Upper lobe of left lung (tissue), 6 donors: ENCODE data around the gene SERPINA6. TPM values are rescaled to one million over a fixed set of nuclear protein-coding genes. Genes with fewer than 3 reads are reported as not detected.
"Not testable (repeated sequence)": the region's sequence is repeated elsewhere in the genome, so short reads cannot be mapped to it uniquely, and the experiment has no call there.

ENCODE experiments used
- ATAC-seq, 2 donors: fragments of 200-7000 bp; cut with Tn5 transposase; one replicate each; pipeline ENCODE4 v1.9.1; 2022; ENCODE audit warnings: mild to moderate bottlenecking in 2 of 2, moderate library complexity in 2 of 2; ENCODE audit not compliant: low FRiP score in 2 of 2
- DNase-seq, 2 donors: peaks; one replicate each; pipeline ENCODE4 v3.0.0-alpha.2; 2019 to 2020
- H3K27ac ChIP-seq, 4 donors: fragments of 200-600 bp; sonication (generic); one replicate each; pipeline ENCODE4 v1.5.1; 2016 to 2019
- H3K27me3 ChIP-seq, 4 donors: fragments of 200-600 bp; sonication (generic); one replicate each; pipeline ENCODE4 v1.5.1; 2017 to 2019
- H3K36me3 ChIP-seq, 4 donors: fragments of 200-600 bp; sonication (generic); one replicate each; pipeline ENCODE4 v1.5.1; 2016 to 2019
- H3K4me1 ChIP-seq, 4 donors: fragments of 200-600 bp; sonication (generic); one replicate each; pipeline ENCODE4 v1.5.1; 2018 to 2019
- H3K4me3 ChIP-seq, 4 donors: fragments of 200-600 bp; sonication (generic); one replicate each; pipeline ENCODE4 v1.5.1; 2017 to 2019; ENCODE audit warnings: mild to moderate bottlenecking in 2 of 4, moderate library complexity in 1 of 4
- H3K9me3 ChIP-seq, 4 donors: fragments of 200-600 bp; sonication (generic); one replicate each; pipeline ENCODE4 v1.5.1; 2018 to 2019
- CTCF ChIP-seq, 6 experiments: fragments of 450-650 bp in 4 of 6; fragments of 200-600 bp in 2 of 6; sonication (generic) in 2 of 6; IDR thresholded peaks; one replicate each; pipeline ENCODE4 v1.5.1; 2016 to 2019; ENCODE audit warnings: antibody characterized with exemption in 6 of 6
- EP300 ChIP-seq, 4 donors: sonication (generic); formaldehyde crosslinking; IDR thresholded peaks; one replicate each; pipeline ENCODE4 v1.5.1; 2017; ENCODE audit warnings: antibody characterized with exemption in 4 of 4, control low read depth in 2 of 4
- POLR2A ChIP-seq, 4 donors: fragments of 450-650 bp; IDR thresholded peaks; one replicate each; pipeline ENCODE4 v1.5.1; 2016 to 2017; ENCODE audit warnings: antibody characterized with exemption in 4 of 4, mild to moderate bottlenecking in 2 of 4
- POLR2AphosphoS5 ChIP-seq, 2 donors: sonication (generic); formaldehyde crosslinking; IDR thresholded peaks; one replicate each; pipeline ENCODE4 v1.5.1; 2017; ENCODE audit warnings: antibody characterized with exemption in 2 of 2
- WGBS, 2 donors: methylation state at CpG; one replicate each; pipeline ENCODE4 v1.1.5; 2017 to 2018; 5-methylcytosine and 5-hydroxymethylcytosine counted together
- total RNA-seq, 6 donors: library from RNA; depleted of rRNA in 4 of 6; stranded (reverse); fragments of >200 nt in 4 of 6; gene quantifications; one replicate each; pipeline versions ENCODE4 v1.1.0 to v1.2.1, GENCODE V29; 2016 to 2021
- donor health status: DM: no; HTN: no; CAD: no; lungs with moderate emphysema.
- donor health status: DM: no; HTN: yes; CAD: no; lungs with severe emphysema.

The SERPINA6 gene
- total RNA-seq, 6 donors from 2014 or later = 0.46 to 0.51 (median 0.49) TPM; not detected in 3

GRCh38 chr14:94269156-94269555 lies 54.0 kb downstream of the SERPINA6 start:
- TF ChIP-seq POLR2A (IDR thresholded peaks at IDR 0.05) (no peak), POLR2AphosphoS5 (IDR thresholded peaks at IDR 0.05) (no peak)
- no peak for DNase-seq
- Histone ChIP-seq H3K9me3 (no peaks in the 10 kb centered on the region), H3K4me1 (no peaks in the 10 kb centered on the region), H3K27ac (no peak overlapping the region), H3K36me3 (no peaks in the 10 kb centered on the region), H3K27me3 (no peaks in the 10 kb centered on the region), H3K4me3 (no peak overlapping the region)
- ATAC-seq = no peak
- WGBS, 2 donors = 78 to 80% methylated on average over 10 of the region's 10 CpGs

- not testable (repeated sequence) for ATAC-seq, H3K4me1 ChIP-seq, DNase-seq, H3K27me3 ChIP-seq, H3K9me3 ChIP-seq, H3K36me3 ChIP-seq, H3K4me3 ChIP-seq, H3K27ac ChIP-seq
- 80 to 94% methylated on average over 7 of the region's 7 CpGs for WGBS, 2 donors
These were observed 54.6 kb downstream of the SERPINA6 start for GRCh38 chr14:94268582-94268981.

- no peaks in the 10 kb centered on the region for H3K4me1 ChIP-seq
- ATAC-seq = no peak
- DNase-seq = no peak
- WGBS, 2 donors = 96 to 100% methylated on average over 1 of the region's 1 CpG
- TF ChIP-seq CTCF (IDR thresholded peaks at IDR 0.05) (no peak), POLR2A (IDR thresholded peaks at IDR 0.05) (no peak), EP300 (IDR thresholded peaks at IDR 0.05) (no peak), POLR2AphosphoS5 (IDR thresholded peaks at IDR 0.05) (no peak)
- H3K4me3 ChIP-seq = no peak overlapping the region
- H3K9me3 ChIP-seq = peaks cover 0 to 8% (median 3%) of the 10 kb centered on the region in 4 donors
- H3K36me3 ChIP-seq = no peaks in the 10 kb centered on the region
- H3K27ac ChIP-seq = no peak overlapping the region
- H3K27me3 ChIP-seq = no peaks in the 10 kb centered on the region
These were observed 55.8 kb downstream of the SERPINA6 start for GRCh38 chr14:94267352-94267751.

- H3K27me3 ChIP-seq, H3K27ac ChIP-seq, H3K9me3 ChIP-seq, H3K4me3 ChIP-seq, H3K4me1 ChIP-seq, H3K36me3 ChIP-seq, DNase-seq, ATAC-seq: not testable (repeated sequence)
- 58 to 90% methylated on average over 3 of the region's 3 CpGs for WGBS, 2 donors
These were observed 58.9 kb downstream of the SERPINA6 start for GRCh38 chr14:94264195-94264594.

Other genes starting within 250 kb of the SERPINA6 start
- 100 to 1,000 TPM; 124 to 189 (median 154) TPM for gene DDX24, start 242.1 kb downstream of the SERPINA6 start, total RNA-seq
- gene IFI27L1, start 242.0 kb downstream of the SERPINA6 start, total RNA-seq = 10 to 100 TPM in 4 of 6 donors, 1 to 10 TPM in 2; 8.0 to 19.8 (median 15.2) TPM
- 100 to 1,000 TPM; 210 to 729 (median 328) TPM for gene IFI27, start 212.6 kb downstream of the SERPINA6 start, total RNA-seq
- gene IFI27L2, start 193.7 kb downstream of the SERPINA6 start, total RNA-seq = 100 to 1,000 TPM in 2 of 6 donors, 10 to 100 TPM in 4; 45.2 to 118 (median 70.8) TPM
- gene PPP4R4, start 149.0 kb downstream of the SERPINA6 start, total RNA-seq = 10 to 100 TPM in 2 of 6 donors, 1 to 10 TPM in 4; 3.0 to 18.4 (median 6.3) TPM
- under 1 TPM in 1 of 6 donors, not detected in 5; 0.10 TPM for gene SERPINA10, start 30.1 kb downstream of the SERPINA6 start, total RNA-seq
- not detected for gene SERPINA2, start 43.4 kb upstream of the SERPINA6 start, total RNA-seq
- 1,000 to 10,000 TPM in 1 of 6 donors, 100 to 1,000 TPM in 5; 205 to 1,050 (median 637) TPM for gene SERPINA1, start 65.3 kb upstream of the SERPINA6 start, total RNA-seq
- not detected for gene SERPINA11, start 129.5 kb upstream of the SERPINA6 start, total RNA-seq
- gene SERPINA9, start 152.9 kb upstream of the SERPINA6 start, total RNA-seq = under 1 TPM in 1 of 6 donors, not detected in 5; 0.14 TPM
- gene SERPINA12, start 186.1 kb upstream of the SERPINA6 start, total RNA-seq = not detected
- gene SERPINA4, start 238.1 kb upstream of the SERPINA6 start, total RNA-seq = under 1 TPM in 1 of 6 donors, not detected in 5; 0.13 TPM